Kidney glomerular epithelial cell (primary cell): ENCODE results near the gene FLT1.

Experiments used
- DNase-seq: peaks from one replicate; lab custom pipeline; 2025; lab: John Stamatoyannopoulos, UW

FLT1 gene

GRCh38 chr13:28316129-28316528 is 178.8 kb downstream of the FLT1 start:
- DNase-seq: no peak

- no peak for DNase-seq
Measured at GRCh38 chr13:28314879-28315278, 180.0 kb downstream of the FLT1 start.

GRCh38 chr13:28313579-28313978 is 181.3 kb downstream of the FLT1 start:
- DNase-seq: no peak

GRCh38 chr13:28306325-28306724 is 188.6 kb downstream of the FLT1 start:
- no peak for DNase-seq

GRCh38 chr13:28301839-28302238 is 193.1 kb downstream of the FLT1 start:
- DNase-seq: no peak

- DNase-seq: no peak
Measured at GRCh38 chr13:28299916-28300315, 195.0 kb downstream of the FLT1 start.

GRCh38 chr13:28297341-28297740 is 197.6 kb downstream of the FLT1 start:
- no peak for DNase-seq

- DNase-seq: no peak
Measured at GRCh38 chr13:28286263-28286662, 208.7 kb downstream of the FLT1 start.

- no peak for DNase-seq
Measured at GRCh38 chr13:28283600-28283999, 211.3 kb downstream of the FLT1 start.

- DNase-seq: no peak
Measured at GRCh38 chr13:28282451-28282850, 212.5 kb downstream of the FLT1 start.

GRCh38 chr13:28273919-28274318 is 221.0 kb downstream of the FLT1 start:
- DNase-seq: no peak

- DNase-seq: no peak
Measured at GRCh38 chr13:28271056-28271840, 223.7 kb downstream of the FLT1 start.

GRCh38 chr13:28268800-28269223 is 226.1 kb downstream of the FLT1 start:
- DNase-seq: no peak

GRCh38 chr13:28267497-28267896 is 227.4 kb downstream of the FLT1 start:
- no peak for DNase-seq

GRCh38 chr13:28258417-28258816 is 236.5 kb downstream of the FLT1 start:
- no peak for DNase-seq

GRCh38 chr13:28257305-28257704 is 237.6 kb downstream of the FLT1 start:
- DNase-seq: no peak

GRCh38 chr13:28252547-28252946 is 242.4 kb downstream of the FLT1 start:
- DNase-seq: no peak

- no peak for DNase-seq
Measured at GRCh38 chr13:28251466-28251865, 243.5 kb downstream of the FLT1 start.

- no peak for DNase-seq
Measured at GRCh38 chr13:28250542-28250941, 244.4 kb downstream of the FLT1 start.
